ENCODE data around the gene MCMBP.

DNA sequence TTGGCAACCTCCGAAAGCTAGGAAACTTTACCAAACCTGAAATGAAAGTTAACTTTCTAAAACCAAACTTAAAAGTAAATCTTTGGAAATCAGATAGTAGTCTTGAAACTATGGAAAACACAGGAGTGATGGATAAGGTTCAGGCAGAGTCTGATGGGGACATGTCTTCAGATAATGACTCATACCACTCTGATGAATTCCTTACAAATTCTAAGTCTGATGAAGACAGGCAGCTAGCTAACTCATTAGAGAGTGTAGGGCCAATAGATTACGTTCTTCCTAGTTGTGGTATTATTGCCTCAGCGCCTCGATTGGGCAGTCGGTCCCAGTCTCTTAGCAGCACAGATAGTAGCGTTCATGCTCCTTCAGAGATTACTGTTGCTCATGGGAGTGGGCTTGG lies 45.9 kb downstream of the MCMBP start:
- no peak for TF ChIP-seq EZH2 (IDR thresholded peaks at IDR 0.05; ENCODE audit: borderline replicate concordance, low read depth, low read length, poor library complexity, severe bottlenecking)
- TF ChIP-seq, protein P1, sequence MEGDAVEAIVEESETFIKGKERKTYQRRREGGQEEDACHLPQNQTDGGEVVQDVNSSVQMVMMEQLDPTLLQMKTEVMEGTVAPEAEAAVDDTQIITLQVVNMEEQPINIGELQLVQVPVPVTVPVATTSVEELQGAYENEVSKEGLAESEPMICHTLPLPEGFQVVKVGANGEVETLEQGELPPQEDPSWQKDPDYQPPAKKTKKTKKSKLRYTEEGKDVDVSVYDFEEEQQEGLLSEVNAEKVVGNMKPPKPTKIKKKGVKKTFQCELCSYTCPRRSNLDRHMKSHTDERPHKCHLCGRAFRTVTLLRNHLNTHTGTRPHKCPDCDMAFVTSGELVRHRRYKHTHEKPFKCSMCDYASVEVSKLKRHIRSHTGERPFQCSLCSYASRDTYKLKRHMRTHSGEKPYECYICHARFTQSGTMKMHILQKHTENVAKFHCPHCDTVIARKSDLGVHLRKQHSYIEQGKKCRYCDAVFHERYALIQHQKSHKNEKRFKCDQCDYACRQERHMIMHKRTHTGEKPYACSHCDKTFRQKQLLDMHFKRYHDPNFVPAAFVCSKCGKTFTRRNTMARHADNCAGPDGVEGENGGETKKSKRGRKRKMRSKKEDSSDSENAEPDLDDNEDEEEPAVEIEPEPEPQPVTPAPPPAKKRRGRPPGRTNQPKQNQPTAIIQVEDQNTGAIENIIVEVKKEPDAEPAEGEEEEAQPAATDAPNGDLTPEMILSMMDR (conservative IDR thresholded peaks at IDR 0.05; ENCODE audit: low read depth, low read length), result no peak

Measured in A673 (cell line).